Measurements from ENCODE around the gene ASCL1. TPM values are rescaled to one million over a fixed set of nuclear protein-coding genes. Genes with fewer than 3 reads are reported as not detected.

The ASCL1 gene
- total RNA-seq (not detected), polyA plus RNA-seq (not detected)
- long read RNA-seq, donor 1, result 0 reads
- long read RNA-seq, donor 2, result 0 reads

DNA sequence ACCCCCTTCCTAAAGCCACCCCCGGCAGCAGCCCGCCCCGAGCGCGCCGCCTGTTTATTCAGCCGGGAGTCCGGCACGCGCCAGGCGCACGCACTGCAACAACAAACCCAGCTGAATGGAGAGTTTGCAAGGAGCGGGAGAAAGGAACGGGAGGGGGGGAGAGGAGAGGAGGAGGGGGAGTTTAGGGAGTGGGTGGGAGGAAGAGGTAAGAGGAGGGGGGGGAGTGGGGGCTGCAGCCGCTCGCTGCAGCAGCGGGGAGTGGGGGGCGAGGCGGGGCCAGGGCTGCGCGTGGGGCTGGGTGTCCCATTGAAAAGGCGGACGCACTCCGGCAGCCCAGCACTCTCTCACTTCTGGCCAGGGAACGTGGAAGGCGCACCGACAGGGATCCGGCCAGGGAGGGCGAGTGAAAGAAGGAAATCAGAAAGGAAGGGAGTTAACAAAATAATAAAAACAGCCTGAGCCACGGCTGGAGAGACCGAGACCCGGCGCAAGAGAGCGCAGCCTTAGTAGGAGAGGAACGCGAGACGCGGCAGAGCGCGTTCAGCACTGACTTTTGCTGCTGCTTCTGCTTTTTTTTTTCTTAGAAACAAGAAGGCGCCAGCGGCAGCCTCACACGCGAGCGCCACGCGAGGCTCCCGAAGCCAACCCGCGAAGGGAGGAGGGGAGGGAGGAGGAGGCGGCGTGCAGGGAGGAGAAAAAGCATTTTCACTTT, at the start of gene ASCL1:
ASCL1 (plus strand) TSS at position 336 of the 712 bp plus-strand sequence. CDS start 571 bp downstream, outside the sequence.
- H3K4me1 ChIP-seq (ENCODE audit: control insufficient read depth in 1 of 2, insufficient read depth in 2 of 2, low read length in 2 of 2), result no peaks in the 10 kb centered on the region
- H3K9me3 ChIP-seq (ENCODE audit: control insufficient read depth, low read length), result no peaks in the 10 kb centered on the region
- intact Hi-C loops (cut with DNase I), result no loop called here
- 1% methylated on average over 41 to 52 of the region's 52 CpGs for WGBS, 2 donors
- no peak within 1 kb of the TSS for H3K27ac ChIP-seq (ENCODE audit: low read depth in 1 of 2, low read length in 2 of 2)
- no peaks in the 10 kb centered on the region for H3K36me3 ChIP-seq (ENCODE audit: control insufficient read depth in 1 of 2, insufficient read depth in 2 of 2, low read length in 1 of 2)
- ATAC-seq (ENCODE audit: low FRiP score) (no peak), DNase-seq (peak in 1 of 2 donors; percentile 70)
- no peaks in the 10 kb centered on the region for H3K27me3 ChIP-seq (ENCODE audit: control insufficient read depth in 1 of 2, insufficient read depth in 2 of 2, low read length in 1 of 2)
- peak within 1 kb of the TSS in 1 of 2 donors; percentile 39 for H3K4me3 ChIP-seq (ENCODE audit: low read length in 2 of 2)

GRCh38 chr12:102907918-102908317, 49.6 kb upstream of the ASCL1 start:
- H3K27me3 ChIP-seq (ENCODE audit: control insufficient read depth in 1 of 2, insufficient read depth in 2 of 2, low read length in 1 of 2), result peaks cover 0 to 3% of the 10 kb centered on the region in 2 donors
- intact Hi-C loops (cut with DNase I), result no loop called here
- H3K4me3 ChIP-seq (ENCODE audit: low read length in 2 of 2), result no peak overlapping the region
- DNase-seq (no peak), ATAC-seq (ENCODE audit: low FRiP score) (no peak)
- H3K4me1 ChIP-seq (ENCODE audit: control insufficient read depth in 1 of 2, insufficient read depth in 2 of 2, low read length in 2 of 2), result no peaks in the 10 kb centered on the region
- no peaks in the 10 kb centered on the region for H3K9me3 ChIP-seq (ENCODE audit: control insufficient read depth, low read length)
- H3K36me3 ChIP-seq (ENCODE audit: control insufficient read depth in 1 of 2, insufficient read depth in 2 of 2, low read length in 1 of 2), result no peaks in the 10 kb centered on the region
- 77 to 78% methylated on average over 4 of the region's 4 CpGs for WGBS, 2 donors
- no peak overlapping the region for H3K27ac ChIP-seq (ENCODE audit: low read depth in 1 of 2, low read length in 2 of 2)

DNA sequence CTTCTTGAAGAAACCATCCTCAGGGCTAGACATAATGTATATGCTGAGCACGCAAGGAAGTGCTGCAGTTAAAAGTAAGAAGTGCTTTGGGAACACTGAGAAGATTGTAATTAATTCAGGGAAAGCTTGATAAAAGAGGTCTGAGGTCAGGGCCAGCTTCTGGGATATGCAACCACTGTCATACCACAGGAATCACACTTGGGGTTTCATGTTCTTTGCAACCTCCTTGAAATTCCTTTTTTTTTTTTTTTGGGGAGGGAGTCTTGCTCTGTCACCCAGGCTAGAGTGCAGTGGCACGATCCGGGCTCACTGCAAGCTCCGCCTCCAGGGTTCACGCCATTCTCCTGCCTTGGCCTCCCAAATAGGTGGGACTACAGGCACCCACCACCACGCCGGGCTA, 47.3 kb upstream of the ASCL1 start:
- Histone ChIP-seq H3K36me3 (ENCODE audit: control insufficient read depth in 1 of 2, insufficient read depth in 2 of 2, low read length in 1 of 2) (no peaks in the 10 kb centered on the region), H3K4me3 (ENCODE audit: low read length in 2 of 2) (no peak overlapping the region), H3K27me3 (ENCODE audit: control insufficient read depth in 1 of 2, insufficient read depth in 2 of 2, low read length in 1 of 2) (peaks cover 0 to 3% of the 10 kb centered on the region in 2 donors), H3K27ac (ENCODE audit: low read depth in 1 of 2, low read length in 2 of 2) (no peak overlapping the region), H3K4me1 (ENCODE audit: control insufficient read depth in 1 of 2, insufficient read depth in 2 of 2, low read length in 2 of 2) (no peaks in the 10 kb centered on the region), H3K9me3 (ENCODE audit: control insufficient read depth, low read length) (no peaks in the 10 kb centered on the region)
- intact Hi-C loops (cut with DNase I), result no loop called here
- 87 to 88% methylated on average over 7 of the region's 7 CpGs for WGBS, 2 donors
- DNase-seq (no peak), ATAC-seq (ENCODE audit: low FRiP score) (no peak)

DNA sequence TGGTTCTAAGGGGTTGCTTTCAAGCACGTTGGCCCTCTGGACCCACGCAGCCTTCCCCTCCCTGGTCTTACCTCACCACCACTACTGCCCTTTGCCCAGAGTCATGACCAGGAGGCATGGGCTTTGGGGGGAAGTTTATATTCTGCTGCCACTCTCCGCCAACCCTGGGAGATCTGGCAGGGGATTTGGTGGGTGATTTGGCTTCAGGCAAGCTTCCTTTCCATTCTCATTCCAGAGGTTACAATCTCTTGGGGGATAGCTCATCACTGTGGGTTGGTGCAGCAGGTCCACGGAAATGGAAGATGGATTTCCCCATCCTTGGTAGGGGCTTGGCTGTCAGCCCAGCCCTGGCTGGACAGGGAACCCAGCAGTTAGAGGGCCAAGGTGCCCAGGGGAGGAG, 46.7 kb upstream of the ASCL1 start:
- no peak overlapping the region for H3K27ac ChIP-seq (ENCODE audit: low read depth in 1 of 2, low read length in 2 of 2)
- peaks cover 0 to 3% of the 10 kb centered on the region in 2 donors for H3K27me3 ChIP-seq (ENCODE audit: control insufficient read depth in 1 of 2, insufficient read depth in 2 of 2, low read length in 1 of 2)
- intact Hi-C loops (cut with DNase I), result no loop called here
- ATAC-seq (ENCODE audit: low FRiP score), result no peak
- DNase-seq, result no peak
- no peaks in the 10 kb centered on the region for H3K9me3 ChIP-seq (ENCODE audit: control insufficient read depth, low read length)
- H3K4me1 ChIP-seq (ENCODE audit: control insufficient read depth in 1 of 2, insufficient read depth in 2 of 2, low read length in 2 of 2), result no peaks in the 10 kb centered on the region
- WGBS, 2 donors, result 74 to 81% methylated on average over 4 of the region's 4 CpGs
- H3K4me3 ChIP-seq (ENCODE audit: low read length in 2 of 2), result no peak overlapping the region
- no peaks in the 10 kb centered on the region for H3K36me3 ChIP-seq (ENCODE audit: control insufficient read depth in 1 of 2, insufficient read depth in 2 of 2, low read length in 1 of 2)

GRCh38 chr12:102911320-102911719, 46.2 kb upstream of the ASCL1 start:
- H3K27ac ChIP-seq (ENCODE audit: low read depth in 1 of 2, low read length in 2 of 2), result no peak overlapping the region
- DNase-seq (no peak), ATAC-seq (ENCODE audit: low FRiP score) (no peak)
- no peak overlapping the region for H3K4me3 ChIP-seq (ENCODE audit: low read length in 2 of 2)
- no peaks in the 10 kb centered on the region for H3K4me1 ChIP-seq (ENCODE audit: control insufficient read depth in 1 of 2, insufficient read depth in 2 of 2, low read length in 2 of 2)
- 88% methylated on average over 3 of the region's 3 CpGs for WGBS, 2 donors
- H3K36me3 ChIP-seq (ENCODE audit: control insufficient read depth in 1 of 2, insufficient read depth in 2 of 2, low read length in 1 of 2), result no peaks in the 10 kb centered on the region
- H3K27me3 ChIP-seq (ENCODE audit: control insufficient read depth in 1 of 2, insufficient read depth in 2 of 2, low read length in 1 of 2), result peaks cover 0 to 3% of the 10 kb centered on the region in 2 donors
- intact Hi-C loops (cut with DNase I), result no loop called here
- no peaks in the 10 kb centered on the region for H3K9me3 ChIP-seq (ENCODE audit: control insufficient read depth, low read length)

GRCh38 chr12:102912258-102912657, 45.2 kb upstream of the ASCL1 start:
- Histone ChIP-seq H3K27ac (ENCODE audit: low read depth in 1 of 2, low read length in 2 of 2) (no peak overlapping the region), H3K9me3 (ENCODE audit: control insufficient read depth, low read length) (no peaks in the 10 kb centered on the region), H3K4me1 (ENCODE audit: control insufficient read depth in 1 of 2, insufficient read depth in 2 of 2, low read length in 2 of 2) (no peaks in the 10 kb centered on the region), H3K27me3 (ENCODE audit: control insufficient read depth in 1 of 2, insufficient read depth in 2 of 2, low read length in 1 of 2) (peaks cover 0 to 3% of the 10 kb centered on the region in 2 donors), H3K36me3 (ENCODE audit: control insufficient read depth in 1 of 2, insufficient read depth in 2 of 2, low read length in 1 of 2) (no peaks in the 10 kb centered on the region), H3K4me3 (ENCODE audit: low read length in 2 of 2) (no peak overlapping the region)
- 80 to 81% methylated on average over 2 of the region's 2 CpGs for WGBS, 2 donors
- intact Hi-C loops (cut with DNase I), result no loop called here
- DNase-seq, result no peak
- no peak for ATAC-seq (ENCODE audit: low FRiP score)

DNA sequence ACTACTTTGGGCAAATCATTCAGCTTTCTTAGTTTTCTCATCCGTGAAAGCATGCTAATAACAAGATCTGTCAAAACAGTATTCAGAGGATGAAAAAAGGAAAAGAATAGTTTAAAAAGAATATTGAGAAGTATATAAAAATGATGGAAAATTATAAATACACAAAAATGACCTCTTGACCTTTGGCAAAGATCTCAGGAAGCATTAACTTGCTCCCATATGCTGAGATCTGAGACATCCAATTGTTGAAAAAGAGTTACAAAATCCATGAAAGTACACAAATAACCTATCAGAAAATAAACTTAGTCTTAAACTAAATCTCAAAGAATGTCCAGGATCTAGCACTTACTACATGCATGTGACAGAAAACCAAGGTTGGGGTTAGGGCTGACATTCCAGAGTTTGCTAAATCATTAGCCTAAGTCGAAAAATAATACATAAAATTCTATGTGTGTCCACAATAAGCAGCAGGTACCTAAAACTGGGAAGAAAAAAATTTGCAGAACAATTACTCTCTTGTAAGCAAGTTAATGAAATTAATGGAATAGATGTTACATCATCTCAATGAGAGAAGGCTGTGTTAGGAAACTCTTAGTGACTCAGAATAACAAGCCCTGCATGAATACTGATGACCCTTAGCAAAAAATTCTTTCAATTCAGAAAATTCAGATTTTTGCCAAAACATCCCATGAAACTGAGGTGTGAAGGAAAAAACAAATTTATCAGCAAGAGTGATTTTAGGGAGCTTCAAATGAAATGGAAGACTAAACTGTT, 43.8 kb upstream of the ASCL1 start:
- Histone ChIP-seq H3K9me3 (ENCODE audit: control insufficient read depth, low read length) (no peaks in the 10 kb centered on the region), H3K27ac (ENCODE audit: low read depth in 1 of 2, low read length in 2 of 2) (no peak overlapping the region), H3K27me3 (ENCODE audit: control insufficient read depth in 1 of 2, insufficient read depth in 2 of 2, low read length in 1 of 2) (peaks cover 0 to 3% of the 10 kb centered on the region in 2 donors), H3K36me3 (ENCODE audit: control insufficient read depth in 1 of 2, insufficient read depth in 2 of 2, low read length in 1 of 2) (no peaks in the 10 kb centered on the region), H3K4me1 (ENCODE audit: control insufficient read depth in 1 of 2, insufficient read depth in 2 of 2, low read length in 2 of 2) (no peaks in the 10 kb centered on the region), H3K4me3 (ENCODE audit: low read length in 2 of 2) (no peak overlapping the region)
- ATAC-seq (ENCODE audit: low FRiP score), result no peak
- WGBS, 2 donors, result 70 to 77% methylated on average over 2 of the region's 2 CpGs
- intact Hi-C loops (cut with DNase I), result no loop called here
- no peak for DNase-seq

- no peak for ATAC-seq (ENCODE audit: low FRiP score)
- 55 to 57% methylated on average over 5 of the region's 5 CpGs for WGBS, 2 donors
- Histone ChIP-seq H3K4me1 (ENCODE audit: control insufficient read depth in 1 of 2, insufficient read depth in 2 of 2, low read length in 2 of 2) (no peaks in the 10 kb centered on the region), H3K4me3 (ENCODE audit: low read length in 2 of 2) (no peak overlapping the region), H3K27me3 (ENCODE audit: control insufficient read depth in 1 of 2, insufficient read depth in 2 of 2, low read length in 1 of 2) (no peaks in the 10 kb centered on the region), H3K27ac (ENCODE audit: low read depth in 1 of 2, low read length in 2 of 2) (no peak overlapping the region), H3K9me3 (ENCODE audit: control insufficient read depth, low read length) (no peaks in the 10 kb centered on the region), H3K36me3 (ENCODE audit: control insufficient read depth in 1 of 2, insufficient read depth in 2 of 2, low read length in 1 of 2) (no peaks in the 10 kb centered on the region)
- intact Hi-C loops (cut with DNase I), result no loop called here
- DNase-seq, result no peak
Measured at GRCh38 chr12:102916252-102917025, 41.0 kb upstream of the ASCL1 start.

All from aorta (tissue), 5 donors.